ENCODE data around the gene PLA2G3. TPM values are rescaled to one million over a fixed set of nuclear protein-coding genes. Genes with fewer than 3 reads are reported as not detected.

PLA2G3 gene
- total RNA-seq, 1 experiment from 2014 or later, result not detected

DNA sequence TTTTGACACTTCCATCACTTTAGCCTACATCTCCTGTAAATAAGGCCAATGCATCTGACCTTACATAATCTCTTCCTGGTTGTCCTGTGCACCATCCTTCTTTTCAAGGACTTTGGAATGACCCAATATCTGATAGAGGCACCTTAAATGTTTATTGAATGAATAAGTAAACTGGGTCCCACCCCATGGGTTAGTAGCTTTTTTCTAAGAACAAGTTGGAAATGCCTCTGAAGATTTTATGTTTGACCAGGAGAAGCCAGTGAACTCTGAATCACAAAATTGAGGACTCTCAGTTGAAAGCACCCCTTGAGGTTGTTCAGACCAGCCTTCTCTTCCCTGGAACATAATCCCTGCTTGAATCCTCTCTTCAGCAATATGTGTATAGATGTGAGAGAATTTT, 21.1 kb upstream of the PLA2G3 start:
- intact Hi-C loops (cut with micrococcal nuclease; ENCODE audit: unreplicated experiment), result no loop called here
- CTCF ChIA-PET, result interaction anchor here (0.5 to 1.3 kb wide), 3 partner anchors 52 to 451 kb away, joined by 3 to 6 read pairs (median 4); no protein-coding TSS in a partner anchor
- DNase-seq, result no peak
- BruUV-seq (replicated peaks), result no TSS peak
- peak overlapping the region; percentile 83 for H3K27ac Mint-ChIP-seq (ENCODE audit: unreplicated experiment)
- TF ChIP-seq, protein P1, sequence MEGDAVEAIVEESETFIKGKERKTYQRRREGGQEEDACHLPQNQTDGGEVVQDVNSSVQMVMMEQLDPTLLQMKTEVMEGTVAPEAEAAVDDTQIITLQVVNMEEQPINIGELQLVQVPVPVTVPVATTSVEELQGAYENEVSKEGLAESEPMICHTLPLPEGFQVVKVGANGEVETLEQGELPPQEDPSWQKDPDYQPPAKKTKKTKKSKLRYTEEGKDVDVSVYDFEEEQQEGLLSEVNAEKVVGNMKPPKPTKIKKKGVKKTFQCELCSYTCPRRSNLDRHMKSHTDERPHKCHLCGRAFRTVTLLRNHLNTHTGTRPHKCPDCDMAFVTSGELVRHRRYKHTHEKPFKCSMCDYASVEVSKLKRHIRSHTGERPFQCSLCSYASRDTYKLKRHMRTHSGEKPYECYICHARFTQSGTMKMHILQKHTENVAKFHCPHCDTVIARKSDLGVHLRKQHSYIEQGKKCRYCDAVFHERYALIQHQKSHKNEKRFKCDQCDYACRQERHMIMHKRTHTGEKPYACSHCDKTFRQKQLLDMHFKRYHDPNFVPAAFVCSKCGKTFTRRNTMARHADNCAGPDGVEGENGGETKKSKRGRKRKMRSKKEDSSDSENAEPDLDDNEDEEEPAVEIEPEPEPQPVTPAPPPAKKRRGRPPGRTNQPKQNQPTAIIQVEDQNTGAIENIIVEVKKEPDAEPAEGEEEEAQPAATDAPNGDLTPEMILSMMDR (IDR thresholded peaks at IDR 0.05; ENCODE audit: unreplicated experiment), result no peak
- peaks cover 37% of the 10 kb centered on the region for H3K36me3 Mint-ChIP-seq (ENCODE audit: insufficient read depth, unreplicated experiment)
- H3K4me3 Mint-ChIP-seq (ENCODE audit: low read depth, unreplicated experiment), result peak overlapping the region; percentile 83
- no peaks in the 10 kb centered on the region for H3K9me3 Mint-ChIP-seq (ENCODE audit: low read depth, unreplicated experiment)
- peaks cover 9% of the 10 kb centered on the region for H3K27me3 Mint-ChIP-seq (ENCODE audit: unreplicated experiment)
- peaks cover 20% of the 10 kb centered on the region for H3K4me1 Mint-ChIP-seq (ENCODE audit: low read depth, unreplicated experiment)

DNA sequence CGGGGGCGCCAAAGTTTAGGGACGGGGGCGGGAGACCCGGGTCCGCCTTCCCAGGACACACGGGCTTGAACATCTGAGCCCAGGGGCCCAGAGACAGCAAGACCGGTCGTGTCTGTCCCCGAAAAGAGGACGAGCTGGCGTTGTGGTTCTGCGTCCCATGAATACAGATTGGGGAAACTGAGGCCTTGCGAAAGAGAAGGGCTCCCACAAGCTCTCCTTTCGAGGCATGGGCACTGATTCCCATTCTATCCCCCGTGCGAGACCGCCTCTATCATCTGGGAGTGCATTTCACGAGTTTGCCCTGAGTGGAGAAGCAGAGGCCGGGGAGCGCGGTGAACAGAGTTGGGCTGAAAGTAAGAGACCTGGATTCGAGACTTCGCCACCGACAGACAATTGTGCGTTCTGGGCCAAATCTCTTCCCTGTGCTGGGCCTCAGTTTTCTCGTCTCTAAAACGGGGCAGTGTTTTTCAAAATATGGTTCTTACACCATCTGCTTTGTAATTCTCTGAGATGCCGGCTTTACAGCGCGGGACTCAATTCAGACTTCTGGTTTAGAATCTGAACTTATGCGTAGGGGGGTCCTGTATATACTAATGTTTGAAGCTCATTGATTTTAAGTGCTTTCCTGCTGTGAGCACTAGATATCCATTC, 20.1 kb upstream of the PLA2G3 start:
- intact Hi-C loops (cut with micrococcal nuclease; ENCODE audit: unreplicated experiment), result no loop called here
- Mint-ChIP-seq H3K27me3 (ENCODE audit: unreplicated experiment) (peaks cover 9% of the 10 kb centered on the region), H3K36me3 (ENCODE audit: insufficient read depth, unreplicated experiment) (peaks cover 35% of the 10 kb centered on the region), H3K4me3 (ENCODE audit: low read depth, unreplicated experiment) (peak overlapping the region; percentile 83), H3K9me3 (ENCODE audit: low read depth, unreplicated experiment) (no peaks in the 10 kb centered on the region), H3K27ac (ENCODE audit: unreplicated experiment) (peak overlapping the region; percentile 83), H3K4me1 (ENCODE audit: low read depth, unreplicated experiment) (peaks cover 20% of the 10 kb centered on the region)
- BruUV-seq (replicated peaks), result TSS peak; percentile 46
- DNase-seq, result no peak
- CTCF ChIA-PET, result interaction anchor here (0.6 to 1.6 kb wide), 6 partner anchors 19 to 153 kb away, joined by 3 to 14 read pairs (median 5); partner anchors contain the start of gene SELENOM
- TF ChIP-seq, protein P1 (IDR thresholded peaks at IDR 0.05; ENCODE audit: unreplicated experiment), result no peak

DNA sequence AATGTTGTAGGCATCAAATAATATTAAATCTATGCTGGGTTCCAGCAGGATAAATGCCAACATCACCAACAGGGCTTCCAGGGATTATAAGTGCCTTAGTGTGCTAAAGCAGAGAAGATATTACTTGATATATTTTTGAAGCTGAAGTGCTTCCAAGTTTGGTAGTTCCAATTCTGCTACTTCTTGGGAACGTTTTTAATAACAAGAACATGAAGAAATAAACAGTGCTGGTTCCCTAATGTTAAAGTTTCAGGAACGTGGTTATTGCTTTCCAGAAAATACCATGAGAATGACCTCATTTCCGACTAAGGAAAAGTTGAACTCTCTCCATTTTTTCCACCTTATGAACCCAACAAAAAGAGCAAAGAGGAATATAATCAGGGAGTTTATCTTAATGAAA, 15.1 kb upstream of the PLA2G3 start:
- TF ChIP-seq, protein P1 (IDR thresholded peaks at IDR 0.05; ENCODE audit: unreplicated experiment), result no peak
- Mint-ChIP-seq H3K27me3 (ENCODE audit: unreplicated experiment) (peaks cover 9% of the 10 kb centered on the region), H3K27ac (ENCODE audit: unreplicated experiment) (no peak overlapping the region), H3K9me3 (ENCODE audit: low read depth, unreplicated experiment) (no peaks in the 10 kb centered on the region), H3K36me3 (ENCODE audit: insufficient read depth, unreplicated experiment) (peaks cover 9% of the 10 kb centered on the region), H3K4me3 (ENCODE audit: low read depth, unreplicated experiment) (no peak overlapping the region), H3K4me1 (ENCODE audit: low read depth, unreplicated experiment) (peaks cover 8% of the 10 kb centered on the region)
- DNase-seq, result no peak
- intact Hi-C loops (cut with micrococcal nuclease; ENCODE audit: unreplicated experiment), result no loop called here
- CTCF ChIA-PET, result no interaction called here
- no TSS peak for BruUV-seq (replicated peaks)

DNA sequence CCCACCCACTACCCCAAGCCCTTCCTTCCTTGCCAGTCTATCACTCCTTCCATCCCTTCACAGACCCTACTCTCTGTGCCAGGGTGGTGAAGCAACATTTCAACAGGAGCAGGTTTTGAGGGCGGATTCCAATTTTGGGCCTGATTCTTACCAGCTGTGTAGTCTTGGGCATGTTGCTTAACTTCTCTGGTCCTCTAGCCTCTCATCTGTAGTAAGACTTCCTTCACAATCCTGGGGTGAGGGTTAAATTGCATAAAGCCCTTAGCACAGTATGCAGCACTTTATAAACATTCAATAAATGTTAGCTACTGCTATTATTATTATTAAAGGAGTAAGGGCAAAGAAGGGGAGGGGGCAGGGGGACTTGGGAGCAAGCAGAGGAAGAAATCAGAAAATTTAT, 14.7 kb upstream of the PLA2G3 start:
- DNase-seq, result no peak
- no TSS peak for BruUV-seq (replicated peaks)
- intact Hi-C loops (cut with micrococcal nuclease; ENCODE audit: unreplicated experiment), result no loop called here
- CTCF ChIA-PET, result no interaction called here
- no peak overlapping the region for H3K27ac Mint-ChIP-seq (ENCODE audit: unreplicated experiment)
- no peaks in the 10 kb centered on the region for H3K9me3 Mint-ChIP-seq (ENCODE audit: low read depth, unreplicated experiment)
- TF ChIP-seq, protein P1 (IDR thresholded peaks at IDR 0.05; ENCODE audit: unreplicated experiment), result no peak
- peaks cover 9% of the 10 kb centered on the region for H3K27me3 Mint-ChIP-seq (ENCODE audit: unreplicated experiment)
- H3K4me1 Mint-ChIP-seq (ENCODE audit: low read depth, unreplicated experiment), result peaks cover 8% of the 10 kb centered on the region
- no peak overlapping the region for H3K4me3 Mint-ChIP-seq (ENCODE audit: low read depth, unreplicated experiment)
- H3K36me3 Mint-ChIP-seq (ENCODE audit: insufficient read depth, unreplicated experiment), result peaks cover 5% of the 10 kb centered on the region

All from Calu3 (cell line).